Measurements from ENCODE around the gene FBXL7.

FBXL7 gene

GRCh38 chr5:15798006-15798405, 298.0 kb downstream of the FBXL7 start:
- Histone ChIP-seq H3K9me2 (replicated peaks; ENCODE audit: control insufficient read depth, low read length) (no peaks in the 10 kb centered on the region), H3K79me2 (ENCODE audit: control insufficient read depth, low read length) (no peaks in the 10 kb centered on the region), H3K4me1 (ENCODE audit: control insufficient read depth, low read length) (no peaks in the 10 kb centered on the region), H3K27me3 (ENCODE audit: control insufficient read depth, low read length) (no peaks in the 10 kb centered on the region), H3K4me2 (ENCODE audit: low read length) (no peak overlapping the region), H3F3A (ENCODE audit: control insufficient read depth, insufficient read depth) (no peaks in the 10 kb centered on the region), H3K36me3 (ENCODE audit: control insufficient read depth, low read length) (no peaks in the 10 kb centered on the region), H3K27ac (ENCODE audit: low read depth, low read length) (no peak overlapping the region), H4K20me1 (ENCODE audit: control insufficient read depth, insufficient read depth, low read depth, low read length) (no peaks in the 10 kb centered on the region), H3K4me3 (ENCODE audit: low read length) (no peak overlapping the region), H3K9me3 (ENCODE audit: control insufficient read depth, insufficient read depth, low read length) (no peaks in the 10 kb centered on the region)
- TF ChIP-seq EZH2phosphoT487 (IDR thresholded peaks at IDR 0.05; ENCODE audit: borderline replicate concordance, low read length): no peak

GRCh38 chr5:15799014-15799413, 299.0 kb downstream of the FBXL7 start:
- Histone ChIP-seq H3K4me1 (ENCODE audit: control insufficient read depth, low read length) (no peaks in the 10 kb centered on the region), H3K27me3 (ENCODE audit: control insufficient read depth, low read length) (no peaks in the 10 kb centered on the region), H3K9me3 (ENCODE audit: control insufficient read depth, insufficient read depth, low read length) (no peaks in the 10 kb centered on the region), H3K4me2 (ENCODE audit: low read length) (no peak overlapping the region), H3K9me2 (replicated peaks; ENCODE audit: control insufficient read depth, low read length) (no peaks in the 10 kb centered on the region), H3K4me3 (ENCODE audit: low read length) (no peak overlapping the region), H3K79me2 (ENCODE audit: control insufficient read depth, low read length) (no peaks in the 10 kb centered on the region), H3K36me3 (ENCODE audit: control insufficient read depth, low read length) (no peaks in the 10 kb centered on the region), H4K20me1 (ENCODE audit: control insufficient read depth, insufficient read depth, low read depth, low read length) (no peaks in the 10 kb centered on the region), H3F3A (ENCODE audit: control insufficient read depth, insufficient read depth) (no peaks in the 10 kb centered on the region), H3K27ac (ENCODE audit: low read depth, low read length) (no peak overlapping the region)
- no peak for TF ChIP-seq EZH2phosphoT487 (IDR thresholded peaks at IDR 0.05; ENCODE audit: borderline replicate concordance, low read length)
- TF ChIP-seq CTCF (IDR thresholded peaks at IDR 0.05; ENCODE audit: low read depth, low read length, poor library complexity, severe bottlenecking): no peak

DNA sequence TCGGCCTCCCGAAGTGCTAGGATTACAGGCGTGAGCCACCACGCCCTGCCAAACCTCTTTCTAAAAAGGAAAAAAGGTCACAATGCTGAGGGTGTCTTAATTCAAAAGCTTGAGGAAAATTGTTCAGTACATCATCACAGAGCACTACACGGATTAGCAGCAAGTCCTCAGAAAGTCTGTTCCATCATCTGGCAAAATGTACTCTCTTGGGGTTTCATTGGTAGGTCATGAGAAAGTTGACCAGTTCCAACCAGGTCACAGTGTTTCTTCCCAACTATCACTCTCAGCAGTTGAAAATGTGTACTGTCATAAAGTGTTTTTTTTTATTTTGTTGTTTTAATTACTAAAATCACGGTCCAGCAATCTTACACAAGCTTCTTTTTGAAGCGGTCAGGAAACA, 299.6 kb downstream of the FBXL7 start:
- H3K4me1 ChIP-seq (ENCODE audit: control insufficient read depth, low read length): no peaks in the 10 kb centered on the region
- no peak overlapping the region for H3K4me2 ChIP-seq (ENCODE audit: low read length)
- H3K36me3 ChIP-seq (ENCODE audit: control insufficient read depth, low read length): no peaks in the 10 kb centered on the region
- no peak for TF ChIP-seq EZH2phosphoT487 (IDR thresholded peaks at IDR 0.05; ENCODE audit: borderline replicate concordance, low read length)
- no peak for TF ChIP-seq CTCF (IDR thresholded peaks at IDR 0.05; ENCODE audit: low read depth, low read length, poor library complexity, severe bottlenecking)
- H3K9me2 ChIP-seq (replicated peaks; ENCODE audit: control insufficient read depth, low read length): no peaks in the 10 kb centered on the region
- no peak overlapping the region for H3K27ac ChIP-seq (ENCODE audit: low read depth, low read length)
- no peaks in the 10 kb centered on the region for H3K79me2 ChIP-seq (ENCODE audit: control insufficient read depth, low read length)
- no peaks in the 10 kb centered on the region for H3F3A ChIP-seq (ENCODE audit: control insufficient read depth, insufficient read depth)
- H3K9me3 ChIP-seq (ENCODE audit: control insufficient read depth, insufficient read depth, low read length): no peaks in the 10 kb centered on the region
- H3K27me3 ChIP-seq (ENCODE audit: control insufficient read depth, low read length): no peaks in the 10 kb centered on the region
- no peaks in the 10 kb centered on the region for H4K20me1 ChIP-seq (ENCODE audit: control insufficient read depth, insufficient read depth, low read depth, low read length)
- no peak overlapping the region for H3K4me3 ChIP-seq (ENCODE audit: low read length)

- Histone ChIP-seq H3K9me2 (replicated peaks; ENCODE audit: control insufficient read depth, low read length) (no peaks in the 10 kb centered on the region), H3K9me3 (ENCODE audit: control insufficient read depth, insufficient read depth, low read length) (no peaks in the 10 kb centered on the region; the same call in 1 of the 2 replicates), H3K36me3 (ENCODE audit: control insufficient read depth, low read length) (no peaks in the 10 kb centered on the region), H4K20me1 (ENCODE audit: control insufficient read depth, insufficient read depth, low read depth, low read length) (no peaks in the 10 kb centered on the region), H3K27ac (ENCODE audit: low read depth, low read length) (no peak overlapping the region), H3K27me3 (ENCODE audit: control insufficient read depth, low read length) (no peaks in the 10 kb centered on the region), H3F3A (ENCODE audit: control insufficient read depth, insufficient read depth) (no peaks in the 10 kb centered on the region), H3K79me2 (ENCODE audit: control insufficient read depth, low read length) (no peaks in the 10 kb centered on the region), H3K4me1 (ENCODE audit: control insufficient read depth, low read length) (no peaks in the 10 kb centered on the region), H3K4me2 (ENCODE audit: low read length) (no peak overlapping the region), H3K4me3 (ENCODE audit: low read length) (no peak overlapping the region)
- TF ChIP-seq EZH2phosphoT487 (IDR thresholded peaks at IDR 0.05; ENCODE audit: borderline replicate concordance, low read length) (no peak), CTCF (IDR thresholded peaks at IDR 0.05; ENCODE audit: low read depth, low read length, poor library complexity, severe bottlenecking) (no peak)
These were observed 303.3 kb downstream of the FBXL7 start for GRCh38 chr5:15803280-15803679.
